Left ventricle myocardium inferior (tissue), 1 donor: ENCODE measurements around the gene AFM. TPM values are rescaled to one million over a fixed set of nuclear protein-coding genes. Genes with fewer than 3 reads are reported as not detected.

Source experiments
- DNase-seq: peaks from one replicate; pipeline ENCODE4 v3.0.0-alpha.2; 2020
- H3K27ac ChIP-seq: fragments of 200-600 bp; replicated peaks from 2 replicates; pipeline ENCODE4 v1.8.0; 2021
- H3K27me3 ChIP-seq: fragments of 200-600 bp; 2 replicates; pipeline ENCODE4 v1.8.0; 2021; ENCODE audit warnings: low read depth
- H3K36me3 ChIP-seq: fragments of 200-600 bp; 2 replicates; pipeline ENCODE4 v1.8.0; 2021
- H3K4me1 ChIP-seq: fragments of 200-600 bp; 2 replicates; pipeline ENCODE4 v1.8.0; 2021
- H3K4me3 ChIP-seq: fragments of 200-600 bp; 2 replicates; pipeline ENCODE4 v1.8.0; 2021; ENCODE audit warnings: mild to moderate bottlenecking, moderate library complexity
- H3K9me3 ChIP-seq: fragments of 200-600 bp; replicated peaks from 2 replicates; pipeline ENCODE4 v1.8.0; 2021
- CTCF ChIP-seq: fragments of 200-600 bp; IDR thresholded peaks from 2 replicates; pipeline ENCODE4 v1.8.0; 2021; ENCODE audit warnings: antibody characterized with exemption, mild to moderate bottlenecking, borderline replicate concordance
- intact Hi-C: fragments of 100-400 bp; cut with micrococcal nuclease; formaldehyde crosslinking; loops from one replicate; pipeline ENCODE4 v1.11.0; 2022
- total RNA-seq: library from RNA; stranded (reverse); fragmentation: NEBNext Ultra II Directional; extraction: Animal tissue kit (Norgen Biotek cat#: 25700); gene quantifications from one replicate; pipeline ENCODE4 v1.2.1, GENCODE V29; 2021
- donor health status: DM: no; HTN: yes; CAD: no; lungs with severe emphysema.

Gene AFM
- total RNA-seq, 1 donor from 2014 or later, result not detected

- Histone ChIP-seq H3K4me3 (no peak overlapping the region), H3K4me1 (no peaks in the 10 kb centered on the region), H3K27ac (no peak overlapping the region), H3K9me3 (no peaks in the 10 kb centered on the region), H3K36me3 (no peaks in the 10 kb centered on the region), H3K27me3 (no peaks in the 10 kb centered on the region)
- no peak for TF ChIP-seq CTCF
- intact Hi-C loops, result no loop called here
- DNase-seq, result no peak
Observed at GRCh38 chr4:73456177-73457022, 25.1 kb upstream of the AFM start.

GRCh38 chr4:73458184-73459047 is 23.1 kb upstream of the AFM start:
- no peak overlapping the region for H3K4me3 ChIP-seq
- no peaks in the 10 kb centered on the region for H3K4me1 ChIP-seq
- intact Hi-C loops, result no loop called here
- no peak for TF ChIP-seq CTCF
- no peak overlapping the region for H3K27ac ChIP-seq
- no peaks in the 10 kb centered on the region for H3K36me3 ChIP-seq
- DNase-seq, result no peak
- H3K27me3 ChIP-seq, result no peaks in the 10 kb centered on the region
- no peaks in the 10 kb centered on the region for H3K9me3 ChIP-seq

DNA sequence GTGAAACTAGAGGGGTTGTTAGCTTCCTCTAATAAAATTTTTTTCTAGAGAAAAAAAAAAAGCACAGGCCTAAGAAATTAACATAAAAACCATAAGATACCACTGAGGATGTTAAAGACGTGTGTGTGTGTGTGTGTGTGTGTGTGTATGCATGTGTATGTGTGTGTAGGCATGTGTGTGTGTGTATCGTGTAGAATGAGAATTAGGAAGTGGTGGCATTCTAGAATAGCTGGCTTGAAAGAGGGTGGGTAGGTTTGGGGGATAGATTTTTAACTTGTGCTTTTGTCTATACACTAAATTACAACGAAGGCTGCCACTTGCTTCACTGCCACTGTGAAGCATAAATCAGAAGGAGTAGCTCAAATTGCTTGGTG is 22.5 kb upstream of the AFM start:
- intact Hi-C loops, result no loop called here
- DNase-seq, result no peak
- H3K4me3 ChIP-seq, result no peak overlapping the region
- H3K9me3 ChIP-seq, result no peaks in the 10 kb centered on the region
- no peaks in the 10 kb centered on the region for H3K27me3 ChIP-seq
- no peaks in the 10 kb centered on the region for H3K36me3 ChIP-seq
- H3K4me1 ChIP-seq, result no peaks in the 10 kb centered on the region
- H3K27ac ChIP-seq, result no peak overlapping the region
- no peak for TF ChIP-seq CTCF

DNA sequence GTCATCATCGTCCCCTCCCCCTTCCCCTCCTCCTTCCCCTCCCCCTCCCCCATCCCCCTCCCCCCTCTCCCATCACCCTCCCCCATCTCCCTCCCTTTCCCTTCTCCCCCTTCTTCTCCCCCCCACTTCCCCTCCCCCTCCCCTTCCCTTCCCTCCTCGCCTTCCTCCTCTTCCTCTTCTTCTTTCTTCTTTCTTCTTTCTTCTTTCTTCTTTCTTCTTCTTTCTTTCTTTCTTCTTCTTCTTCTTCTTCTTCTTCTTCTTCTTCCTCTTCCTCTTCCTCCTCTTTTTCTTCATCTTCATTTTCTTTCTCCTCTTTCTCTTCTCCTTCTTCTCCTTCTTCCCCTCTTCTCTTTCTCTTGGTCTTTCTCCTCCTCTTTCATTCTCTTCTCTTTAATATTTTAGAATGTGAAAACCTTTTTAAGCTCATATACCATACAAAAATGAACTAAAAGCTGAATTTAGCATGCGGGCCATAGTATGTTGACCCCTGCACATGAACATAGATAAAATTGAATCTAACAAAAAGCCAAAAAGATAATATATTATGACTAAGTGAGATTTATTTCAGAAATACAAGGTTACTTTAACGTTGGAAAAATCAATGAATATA is 20.5 kb upstream of the AFM start:
- Histone ChIP-seq H3K4me1 (no peaks in the 10 kb centered on the region), H3K9me3 (no peaks in the 10 kb centered on the region), H3K27me3 (no peaks in the 10 kb centered on the region), H3K36me3 (no peaks in the 10 kb centered on the region), H3K4me3 (no peak overlapping the region), H3K27ac (no peak overlapping the region)
- intact Hi-C loops, result no loop called here
- no peak for DNase-seq
- no peak for TF ChIP-seq CTCF

DNA sequence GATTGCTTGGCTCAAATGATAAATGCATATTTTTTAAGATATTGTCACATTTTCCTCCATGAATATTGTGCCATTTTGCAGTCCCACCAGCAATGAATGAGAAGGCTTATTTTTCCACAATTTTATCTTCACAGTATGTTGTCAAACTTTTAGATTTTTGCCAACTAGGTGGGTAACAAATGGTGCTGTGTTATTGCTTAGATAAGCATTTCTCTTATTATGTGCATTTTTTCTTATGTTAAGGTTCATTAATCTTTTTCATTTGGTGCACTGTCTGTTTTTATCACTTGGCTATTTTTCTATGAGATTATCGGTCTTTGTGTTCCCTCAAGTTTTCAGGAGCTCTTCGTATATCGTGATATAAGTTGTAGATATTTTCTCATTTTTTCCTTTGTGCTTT is 13.4 kb upstream of the AFM start:
- H3K4me3 ChIP-seq, result no peak overlapping the region
- peaks cover 31% of the 10 kb centered on the region for H3K9me3 ChIP-seq
- H3K36me3 ChIP-seq, result no peaks in the 10 kb centered on the region
- TF ChIP-seq CTCF, result no peak
- H3K27me3 ChIP-seq, result no peaks in the 10 kb centered on the region
- no peaks in the 10 kb centered on the region for H3K4me1 ChIP-seq
- DNase-seq, result no peak
- intact Hi-C loops, result no loop called here
- H3K27ac ChIP-seq, result no peak overlapping the region
